Measurements from ENCODE around the gene SH3D19.

Gene SH3D19

DNA sequence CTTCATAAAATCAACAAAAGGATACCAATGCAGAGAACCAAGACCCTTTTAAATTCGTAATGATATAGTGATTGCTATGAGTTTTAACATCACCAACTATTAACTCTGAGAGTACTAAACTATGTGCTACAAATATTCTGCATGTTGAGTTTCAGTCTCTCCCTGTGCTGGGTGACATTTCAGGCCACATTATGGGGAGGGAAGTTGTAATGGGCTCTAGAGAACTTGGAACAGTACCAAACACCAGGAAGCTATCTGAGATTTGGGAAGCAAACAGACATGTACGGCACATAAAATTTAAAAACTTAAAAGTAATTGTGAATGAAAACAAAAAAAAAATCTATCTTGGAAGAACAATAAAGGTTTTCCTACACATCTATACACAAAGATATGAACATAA lies 108.1 kb downstream of the SH3D19 start:
- FAIRE-seq (no peak), DNase-seq (ENCODE audit: insufficient read length, low spot score) (no peak)
- no peak for TF ChIP-seq PAX5 (IDR thresholded peaks at IDR 0.05; ENCODE audit: insufficient read depth, low read length, severe bottlenecking)
- TF ChIP-seq SPI1 (IDR thresholded peaks at IDR 0.05; ENCODE audit: low read depth, low read length): no peak
- no peak for TF ChIP-seq TAF1 (IDR thresholded peaks at IDR 0.05; ENCODE audit: low read depth, low read length)
- no peak for TF ChIP-seq POLR2A (IDR thresholded peaks at IDR 0.05; ENCODE audit: low read depth, low read length)
- no peak for TF ChIP-seq POLR2AphosphoS5 (IDR thresholded peaks at IDR 0.05; ENCODE audit: low read depth, low read length)
- TF ChIP-seq POU2F2 (IDR thresholded peaks at IDR 0.05; ENCODE audit: low read depth, low read length): no peak

DNA sequence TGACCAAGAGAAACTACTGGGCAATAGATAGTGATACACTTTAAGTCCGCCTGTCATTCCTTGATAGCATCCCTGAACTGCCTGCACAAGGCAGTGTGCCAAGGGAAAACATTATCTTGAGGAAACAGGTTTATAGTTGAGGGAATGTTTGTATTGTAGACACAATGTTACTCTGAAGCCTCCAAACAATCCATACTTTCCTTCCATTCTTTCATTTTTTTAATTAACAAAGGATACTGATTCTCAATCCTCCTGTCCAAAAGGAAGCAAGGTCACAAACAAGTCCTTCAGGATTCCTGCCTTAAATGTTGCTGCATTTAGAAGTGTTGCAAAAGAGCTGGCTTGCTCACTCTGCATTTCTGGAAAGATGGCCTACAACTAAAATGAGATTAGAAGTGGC lies 110.1 kb downstream of the SH3D19 start:
- TF ChIP-seq SPI1 (IDR thresholded peaks at IDR 0.05; ENCODE audit: low read depth, low read length): no peak
- TF ChIP-seq POU2F2 (IDR thresholded peaks at IDR 0.05; ENCODE audit: low read depth, low read length): no peak
- TF ChIP-seq POLR2AphosphoS5 (IDR thresholded peaks at IDR 0.05; ENCODE audit: low read depth, low read length): no peak
- TF ChIP-seq PAX5 (IDR thresholded peaks at IDR 0.05; ENCODE audit: insufficient read depth, low read length, severe bottlenecking): no peak
- TF ChIP-seq POLR2A (IDR thresholded peaks at IDR 0.05; ENCODE audit: low read depth, low read length): no peak
- no peak for TF ChIP-seq TAF1 (IDR thresholded peaks at IDR 0.05; ENCODE audit: low read depth, low read length)
- FAIRE-seq (no peak), DNase-seq (ENCODE audit: insufficient read length, low spot score) (no peak)

DNA sequence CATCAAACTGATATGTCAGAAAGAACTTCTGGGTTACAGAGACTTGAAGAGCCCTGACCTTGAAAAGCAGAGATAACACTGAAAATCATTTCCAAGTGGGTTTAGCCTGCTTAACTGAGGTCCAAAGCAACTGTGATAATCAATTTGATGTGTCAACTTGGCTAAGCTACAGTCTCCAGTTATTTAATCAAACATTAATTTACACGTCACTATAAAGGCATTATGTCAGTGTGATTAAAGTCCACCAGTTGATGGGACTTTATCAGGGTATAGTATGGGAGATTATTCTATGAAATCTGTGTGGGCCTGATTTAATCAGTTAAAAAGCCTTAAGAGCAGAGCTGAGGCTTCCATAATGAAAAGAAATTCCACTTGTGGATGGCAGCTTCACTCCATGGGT lies 117.5 kb downstream of the SH3D19 start:
- no peak for FAIRE-seq

DNA sequence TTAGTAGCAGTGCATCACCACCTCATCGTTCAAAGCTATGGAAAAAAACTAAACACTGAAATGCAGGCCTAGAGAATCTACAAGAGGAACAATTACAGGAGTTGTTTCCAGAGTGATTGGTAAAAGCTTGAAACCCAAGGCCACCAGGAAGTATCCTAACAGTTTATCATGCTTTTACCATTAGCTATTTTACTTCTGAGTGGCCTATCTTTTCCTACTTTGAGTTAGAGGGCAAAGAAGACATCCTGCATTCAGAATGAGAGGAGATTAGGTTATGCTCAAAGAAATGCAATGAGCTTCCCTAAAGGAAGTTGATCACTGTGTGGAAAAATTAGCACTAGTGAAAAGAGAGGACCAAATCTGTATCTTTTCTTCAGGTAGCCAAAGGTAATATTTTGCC lies 118.2 kb downstream of the SH3D19 start:
- no peak for FAIRE-seq
- no peak for DNase-seq (ENCODE audit: insufficient read length, low spot score)
- no peak for TF ChIP-seq TAF1 (IDR thresholded peaks at IDR 0.05; ENCODE audit: low read depth, low read length)

More for the DNA sequence above, 117.5 kb downstream of the SH3D19 start:
- TF ChIP-seq POU2F2 (IDR thresholded peaks at IDR 0.05; ENCODE audit: low read depth, low read length): no peak
- no peak for TF ChIP-seq PAX5 (IDR thresholded peaks at IDR 0.05; ENCODE audit: insufficient read depth, low read length, severe bottlenecking)
- no peak for DNase-seq (ENCODE audit: insufficient read length, low spot score)

DNA sequence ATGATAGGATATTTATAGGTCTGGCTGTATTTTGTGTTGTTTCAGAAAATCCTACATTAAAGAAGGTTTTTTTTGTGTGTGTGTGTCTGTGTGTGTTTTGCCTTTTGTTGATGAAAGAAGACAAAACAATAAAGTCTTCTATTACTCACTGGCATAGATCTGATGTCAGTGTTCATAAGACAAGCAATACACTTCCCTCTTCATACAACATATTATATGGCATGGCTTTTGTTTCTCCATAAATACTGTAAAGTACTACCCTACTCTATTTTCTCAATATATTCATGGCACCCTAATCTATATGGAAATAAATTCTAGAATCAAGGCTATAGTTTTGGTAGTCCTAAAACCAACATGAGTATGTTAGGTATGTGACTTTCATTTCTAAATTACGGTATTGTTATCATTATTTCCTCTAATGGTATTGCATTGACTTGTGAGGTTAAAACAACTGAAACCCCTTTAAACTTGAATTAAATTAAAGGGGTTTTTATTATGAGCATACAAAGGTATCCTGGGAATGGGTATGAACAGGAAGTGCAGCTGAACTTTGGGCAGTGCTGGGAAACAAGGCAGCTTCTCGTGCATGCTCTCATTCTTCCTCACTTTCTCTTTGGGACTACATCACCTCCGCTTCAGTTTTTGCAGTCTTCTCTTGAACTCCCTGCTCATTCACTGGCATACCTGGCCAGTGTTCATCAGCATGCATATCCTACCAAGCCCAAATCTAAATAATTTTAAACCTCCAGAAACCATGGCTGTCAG lies 119.0 kb downstream of the SH3D19 start:
- TF ChIP-seq SPI1 (IDR thresholded peaks at IDR 0.05; ENCODE audit: low read depth, low read length) (no peak), POLR2A (IDR thresholded peaks at IDR 0.05; ENCODE audit: low read depth, low read length) (no peak), PAX5 (IDR thresholded peaks at IDR 0.05; ENCODE audit: insufficient read depth, low read length, severe bottlenecking) (no peak), POLR2AphosphoS5 (IDR thresholded peaks at IDR 0.05; ENCODE audit: low read depth, low read length) (no peak)
- FAIRE-seq (no peak), DNase-seq (ENCODE audit: insufficient read length, low spot score) (no peak)

DNA sequence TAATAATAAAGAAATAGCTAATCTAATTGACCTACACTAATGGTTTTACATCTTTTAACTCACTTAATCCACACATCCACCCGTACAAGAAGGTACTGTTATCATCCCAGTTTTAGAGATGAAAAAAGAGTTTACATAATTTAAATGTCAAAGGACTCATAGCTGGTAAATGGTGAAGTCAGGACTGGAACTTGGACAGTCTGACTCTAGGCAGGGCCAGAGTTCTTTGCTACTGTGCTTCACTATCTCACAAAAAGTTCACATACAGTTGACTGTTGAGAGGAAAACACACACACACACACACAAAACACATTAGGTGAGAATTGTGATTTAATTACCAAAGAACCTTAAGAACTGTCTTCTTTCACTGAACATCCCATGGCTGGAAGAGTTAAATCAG lies 119.7 kb downstream of the SH3D19 start:
- FAIRE-seq (no peak), DNase-seq (ENCODE audit: insufficient read length, low spot score) (no peak)
- TF ChIP-seq POLR2AphosphoS5 (IDR thresholded peaks at IDR 0.05; ENCODE audit: low read depth, low read length): no peak

DNA sequence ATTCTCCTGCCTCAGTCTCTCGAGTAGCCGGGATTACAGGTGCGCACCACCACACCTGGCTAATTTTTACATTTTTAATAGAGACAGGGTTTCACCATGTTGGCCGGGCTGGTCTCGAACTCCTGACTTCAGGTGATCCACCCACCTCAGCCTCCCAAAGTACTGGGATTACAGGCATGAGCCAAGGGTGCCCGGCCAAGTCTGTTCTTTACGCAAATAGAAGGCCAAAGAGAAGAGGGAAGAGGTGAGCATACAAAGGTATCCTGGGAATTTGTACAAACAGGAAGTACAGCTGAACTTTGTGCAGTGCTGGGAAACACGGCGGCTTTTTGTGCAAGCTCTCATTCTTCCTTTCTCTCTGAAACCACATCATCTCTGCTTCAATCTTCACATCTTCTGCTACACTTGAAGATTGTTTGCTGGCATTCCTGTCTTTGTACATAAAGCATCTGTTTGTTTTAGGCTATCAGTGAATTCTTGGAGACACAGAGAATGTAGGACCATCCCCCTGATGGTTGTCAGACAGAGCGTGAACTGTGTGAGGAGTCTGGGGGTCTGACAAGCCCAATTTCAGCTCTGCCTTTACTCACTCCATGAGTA lies 120.4 kb downstream of the SH3D19 start:
- no peak for DNase-seq (ENCODE audit: insufficient read length, low spot score)
- no peak for TF ChIP-seq TAF1 (IDR thresholded peaks at IDR 0.05; ENCODE audit: low read depth, low read length)
- TF ChIP-seq SPI1 (IDR thresholded peaks at IDR 0.05; ENCODE audit: low read depth, low read length): no peak
- no peak for TF ChIP-seq PAX5 (IDR thresholded peaks at IDR 0.05; ENCODE audit: insufficient read depth, low read length, severe bottlenecking)
- no peak for TF ChIP-seq POU2F2 (IDR thresholded peaks at IDR 0.05; ENCODE audit: low read depth, low read length)
- TF ChIP-seq POLR2A (IDR thresholded peaks at IDR 0.05; ENCODE audit: low read depth, low read length): no peak
- no peak for TF ChIP-seq POLR2AphosphoS5 (IDR thresholded peaks at IDR 0.05; ENCODE audit: low read depth, low read length)
- no peak for FAIRE-seq

DNA sequence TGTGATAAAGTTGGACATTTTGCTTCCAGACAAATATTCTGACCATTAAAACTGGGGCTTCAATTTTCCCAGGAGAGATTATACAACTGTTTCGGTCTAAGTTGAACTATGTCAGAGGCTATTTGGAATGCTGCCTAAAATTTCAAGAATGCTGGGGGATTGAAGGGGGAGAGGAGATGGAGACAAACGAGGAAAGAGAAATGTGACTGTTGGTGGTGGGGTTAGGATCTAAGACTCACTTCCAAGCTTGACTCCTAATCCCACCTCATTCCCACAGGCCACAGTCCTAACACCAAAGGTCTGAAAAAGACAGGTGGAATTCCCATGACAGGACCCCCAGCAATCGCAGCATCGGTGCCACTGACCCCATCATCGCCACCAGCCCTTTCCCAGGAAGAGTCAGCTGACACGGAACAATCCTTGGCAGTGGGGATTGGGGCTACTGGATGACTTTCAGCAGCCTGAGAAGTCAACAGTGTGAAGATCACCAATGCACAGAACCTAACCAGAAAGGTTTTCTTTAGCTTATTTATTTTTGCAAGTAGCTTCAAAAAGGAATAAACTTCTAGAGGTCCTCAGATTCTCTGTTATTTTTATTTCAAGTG lies 122.5 kb downstream of the SH3D19 start:
- DNase-seq (ENCODE audit: insufficient read length, low spot score) (no peak), FAIRE-seq (no peak)
- no peak for TF ChIP-seq SPI1 (IDR thresholded peaks at IDR 0.05; ENCODE audit: low read depth, low read length)
- no peak for TF ChIP-seq POLR2AphosphoS5 (IDR thresholded peaks at IDR 0.05; ENCODE audit: low read depth, low read length)
- no peak for TF ChIP-seq TAF1 (IDR thresholded peaks at IDR 0.05; ENCODE audit: low read depth, low read length)
- no peak for TF ChIP-seq POU2F2 (IDR thresholded peaks at IDR 0.05; ENCODE audit: low read depth, low read length)
- TF ChIP-seq POLR2A (IDR thresholded peaks at IDR 0.05; ENCODE audit: low read depth, low read length): no peak
- no peak for TF ChIP-seq PAX5 (IDR thresholded peaks at IDR 0.05; ENCODE audit: insufficient read depth, low read length, severe bottlenecking)

DNA sequence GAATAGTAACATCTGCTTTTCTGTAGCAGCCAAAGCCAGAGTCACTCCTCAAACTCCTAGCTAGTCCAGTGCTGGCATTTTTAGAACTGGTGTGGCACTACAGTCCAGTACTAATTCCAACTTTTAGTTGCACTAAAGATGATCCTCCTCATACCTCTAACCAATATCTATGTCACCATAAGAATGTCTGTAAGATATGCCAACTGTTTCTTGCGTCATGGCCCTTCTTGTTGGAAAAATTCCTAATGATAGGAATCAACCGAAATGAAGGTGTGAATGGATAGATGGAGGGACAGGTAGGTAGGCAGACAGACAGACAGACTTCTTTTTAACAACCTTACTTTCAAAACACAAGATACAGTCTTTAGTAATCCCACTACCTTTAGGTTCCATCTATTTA lies 123.0 kb downstream of the SH3D19 start:
- DNase-seq (ENCODE audit: insufficient read length, low spot score): no peak
- TF ChIP-seq TAF1 (IDR thresholded peaks at IDR 0.05; ENCODE audit: low read depth, low read length): no peak
- TF ChIP-seq POLR2AphosphoS5 (IDR thresholded peaks at IDR 0.05; ENCODE audit: low read depth, low read length): no peak
- no peak for TF ChIP-seq SPI1 (IDR thresholded peaks at IDR 0.05; ENCODE audit: low read depth, low read length)
- TF ChIP-seq POU2F2 (IDR thresholded peaks at IDR 0.05; ENCODE audit: low read depth, low read length): no peak
- TF ChIP-seq PAX5 (IDR thresholded peaks at IDR 0.05; ENCODE audit: insufficient read depth, low read length, severe bottlenecking): no peak
- TF ChIP-seq POLR2A (IDR thresholded peaks at IDR 0.05; ENCODE audit: low read depth, low read length): no peak
- no peak for FAIRE-seq

All from GM12891 (cell line).